ENCODE results near the gene AGAP9.
"Not testable (repeated sequence)": the region's sequence is repeated elsewhere in the genome, so short reads cannot be mapped to it uniquely, and the experiment has no call there.

AGAP9 gene

GRCh38 chr10:47523475-47523874 lies at the start of gene AGAP9:
TSS of gene AGAP9 (minus strand) at chr10:47523638. CDS start at chr10:47523526, 112 bp downstream.
- DNase-seq (ENCODE audit: low read depth in 1 of 2, low spot score in 1 of 2), result not testable (repeated sequence)

- DNase-seq (ENCODE audit: low read depth in 1 of 2, low spot score in 1 of 2), result not testable (repeated sequence)
These were observed 47.9 kb upstream of the AGAP9 start for GRCh38 chr10:47571138-47571912.

GRCh38 chr10:47566757-47567156 lies 43.3 kb upstream of the AGAP9 start:
- DNase-seq (ENCODE audit: low read depth in 1 of 2, low spot score in 1 of 2), result not testable (repeated sequence)

GRCh38 chr10:47566108-47566699 lies 42.8 kb upstream of the AGAP9 start:
- not testable (repeated sequence) for DNase-seq (ENCODE audit: low read depth in 1 of 2, low spot score in 1 of 2)

GRCh38 chr10:47565517-47565920 lies 42.1 kb upstream of the AGAP9 start:
- DNase-seq (ENCODE audit: low read depth in 1 of 2, low spot score in 1 of 2), result not testable (repeated sequence)

- DNase-seq (ENCODE audit: low read depth in 1 of 2, low spot score in 1 of 2), result not testable (repeated sequence)
These were observed 41.5 kb upstream of the AGAP9 start for GRCh38 chr10:47564953-47565352.

- DNase-seq (ENCODE audit: low read depth in 1 of 2, low spot score in 1 of 2), result not testable (repeated sequence)
These were observed 40.9 kb upstream of the AGAP9 start for GRCh38 chr10:47564318-47564717.

GRCh38 chr10:47560452-47560851 lies 37.0 kb upstream of the AGAP9 start:
- not testable (repeated sequence) for DNase-seq (ENCODE audit: low read depth in 1 of 2, low spot score in 1 of 2)

GRCh38 chr10:47559718-47560308 lies 36.4 kb upstream of the AGAP9 start:
- DNase-seq (ENCODE audit: low read depth in 1 of 2, low spot score in 1 of 2), result not testable (repeated sequence)

GRCh38 chr10:47558109-47558508 lies 34.7 kb upstream of the AGAP9 start:
- DNase-seq (ENCODE audit: low read depth in 1 of 2, low spot score in 1 of 2), result not testable (repeated sequence)

- DNase-seq (ENCODE audit: low read depth in 1 of 2, low spot score in 1 of 2), result not testable (repeated sequence)
These were observed 34.2 kb upstream of the AGAP9 start for GRCh38 chr10:47557616-47558015.

- not testable (repeated sequence) for DNase-seq (ENCODE audit: low read depth in 1 of 2, low spot score in 1 of 2)
These were observed 31.9 kb upstream of the AGAP9 start for GRCh38 chr10:47555334-47555733.

GRCh38 chr10:47554552-47554951 lies 31.1 kb upstream of the AGAP9 start:
- DNase-seq (ENCODE audit: low read depth in 1 of 2, low spot score in 1 of 2), result not testable (repeated sequence)

- DNase-seq (ENCODE audit: low read depth in 1 of 2, low spot score in 1 of 2), result not testable (repeated sequence)
These were observed 30.4 kb upstream of the AGAP9 start for GRCh38 chr10:47553860-47554247.

GRCh38 chr10:47553214-47553859 lies 29.9 kb upstream of the AGAP9 start:
- DNase-seq (ENCODE audit: low read depth in 1 of 2, low spot score in 1 of 2), result peak; percentile 63 to 65

- peak in 1 of 2 donors; percentile 10 for DNase-seq (ENCODE audit: low read depth in 1 of 2, low spot score in 1 of 2)
These were observed 29.3 kb upstream of the AGAP9 start for GRCh38 chr10:47552719-47553118.

- DNase-seq (ENCODE audit: low read depth in 1 of 2, low spot score in 1 of 2), result not testable (repeated sequence)
These were observed 23.8 kb upstream of the AGAP9 start for GRCh38 chr10:47547286-47547685.

GRCh38 chr10:47536430-47536829 lies 13.0 kb upstream of the AGAP9 start:
- DNase-seq (ENCODE audit: low read depth in 1 of 2, low spot score in 1 of 2), result not testable (repeated sequence)

GRCh38 chr10:47502313-47502712 lies 21.1 kb downstream of the AGAP9 start:
- DNase-seq (ENCODE audit: low read depth in 1 of 2, low spot score in 1 of 2), result not testable (repeated sequence)

- not testable (repeated sequence) for DNase-seq (ENCODE audit: low read depth in 1 of 2, low spot score in 1 of 2)
These were observed 29.2 kb downstream of the AGAP9 start for GRCh38 chr10:47494226-47494625.

- DNase-seq (ENCODE audit: low read depth in 1 of 2, low spot score in 1 of 2), result not testable (repeated sequence)
These were observed 31.8 kb downstream of the AGAP9 start, which contains the start of gene FAM25G for GRCh38 chr10:47491600-47491999. TSS of gene FAM25G (minus strand) at chr10:47491700. CDS start at chr10:47491674, 26 bp downstream.
